22Rv1 (cell line): ENCODE measurements around the gene MRTFB.

Experiments
- ZFX ChIP-seq: fragments of 450-650 bp; IDR thresholded peaks from 2 replicates; pipeline ENCODE4 v1.6.1; 2017; ENCODE audit warnings: antibody characterized with exemption, borderline replicate concordance
- TF ChIP-seq, protein P1 (sequence below): fragments of 450-650 bp; IDR thresholded peaks from 2 replicates; pipeline ENCODE4 v1.5.1; 2017; ENCODE audit warnings: mild to moderate bottlenecking

DNA sequence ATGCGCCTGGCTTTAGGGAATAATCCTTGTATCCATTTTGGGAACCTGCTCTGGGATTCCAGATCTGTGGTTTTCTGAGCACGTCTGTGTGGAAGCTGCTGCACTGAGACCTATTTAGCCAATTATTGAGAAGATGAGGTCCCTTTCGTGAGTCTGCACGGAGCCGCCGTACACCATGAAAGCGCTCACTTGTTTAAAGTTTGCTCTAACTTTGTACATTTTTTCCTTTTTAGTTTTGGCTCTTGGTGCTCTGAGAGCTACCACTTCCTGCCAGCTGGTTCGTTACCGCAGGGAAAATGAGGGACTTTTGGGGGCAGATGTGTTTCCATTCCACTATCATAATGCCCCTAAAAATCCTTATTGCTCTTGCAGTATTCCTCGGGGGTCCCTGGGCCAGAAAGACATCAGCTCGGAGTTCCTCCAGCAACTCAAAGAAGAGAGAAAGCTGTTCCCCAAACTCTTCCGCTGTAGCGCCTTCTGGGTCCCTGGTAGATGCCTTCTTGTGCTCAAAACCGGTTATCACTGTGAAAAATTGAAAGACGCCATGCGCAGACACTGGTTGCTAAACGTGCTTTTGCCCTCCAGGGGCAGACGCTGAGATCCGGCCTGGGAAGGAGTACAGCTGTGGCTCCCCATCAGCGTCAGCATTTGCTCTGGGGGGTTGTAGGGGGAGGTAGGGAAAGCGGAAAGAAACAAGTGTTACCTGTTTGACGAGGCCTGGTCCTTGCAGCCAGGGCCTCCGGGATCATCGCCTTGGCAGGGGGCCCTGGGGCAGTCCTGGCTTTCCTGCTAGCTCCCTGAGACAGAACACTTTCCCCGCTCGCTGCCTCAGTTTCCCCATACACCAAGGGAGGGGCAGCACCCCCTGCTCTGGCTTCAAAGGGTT lies 238.1 kb downstream of the MRTFB start:
- no peak for TF ChIP-seq ZFX
- TF ChIP-seq, protein P1, sequence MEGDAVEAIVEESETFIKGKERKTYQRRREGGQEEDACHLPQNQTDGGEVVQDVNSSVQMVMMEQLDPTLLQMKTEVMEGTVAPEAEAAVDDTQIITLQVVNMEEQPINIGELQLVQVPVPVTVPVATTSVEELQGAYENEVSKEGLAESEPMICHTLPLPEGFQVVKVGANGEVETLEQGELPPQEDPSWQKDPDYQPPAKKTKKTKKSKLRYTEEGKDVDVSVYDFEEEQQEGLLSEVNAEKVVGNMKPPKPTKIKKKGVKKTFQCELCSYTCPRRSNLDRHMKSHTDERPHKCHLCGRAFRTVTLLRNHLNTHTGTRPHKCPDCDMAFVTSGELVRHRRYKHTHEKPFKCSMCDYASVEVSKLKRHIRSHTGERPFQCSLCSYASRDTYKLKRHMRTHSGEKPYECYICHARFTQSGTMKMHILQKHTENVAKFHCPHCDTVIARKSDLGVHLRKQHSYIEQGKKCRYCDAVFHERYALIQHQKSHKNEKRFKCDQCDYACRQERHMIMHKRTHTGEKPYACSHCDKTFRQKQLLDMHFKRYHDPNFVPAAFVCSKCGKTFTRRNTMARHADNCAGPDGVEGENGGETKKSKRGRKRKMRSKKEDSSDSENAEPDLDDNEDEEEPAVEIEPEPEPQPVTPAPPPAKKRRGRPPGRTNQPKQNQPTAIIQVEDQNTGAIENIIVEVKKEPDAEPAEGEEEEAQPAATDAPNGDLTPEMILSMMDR, result no peak
